C4-2B (cell line): ENCODE measurements around the gene PGAP6.

ENCODE experiments used
- H3K27ac ChIP-seq: fragments of 450-650 bp; 2 replicates; pipeline ENCODE4 v1.5.1; 2017
- CTCF ChIP-seq: fragments of 450-650 bp; conservative IDR thresholded peaks from 2 replicates; pipeline ENCODE4 v1.5.1; 2017; ENCODE audit warnings: mild to moderate bottlenecking
- ZFX ChIP-seq: fragments of 450-650 bp; IDR thresholded peaks from 2 replicates; pipeline ENCODE4 v1.6.1; 2017

Gene PGAP6

GRCh38 chr16:389352-389751, 7.6 kb upstream of the PGAP6 start:
- peak overlapping the region; percentile 51 for H3K27ac ChIP-seq
- no peak for TF ChIP-seq ZFX

GRCh38 chr16:387761-388666, 6.2 kb upstream of the PGAP6 start:
- H3K27ac ChIP-seq = peak overlapping the region; percentile 51
- TF ChIP-seq CTCF = peak; percentile 1; the same call in 1 of the 2 replicates

- no peak overlapping the region for H3K27ac ChIP-seq
- TF ChIP-seq CTCF (no peak; the same call in 1 of the 2 replicates), ZFX (no peak)
Observed at GRCh38 chr16:386641-387156, 4.9 kb upstream of the PGAP6 start.

GRCh38 chr16:383326-384051, 1.7 kb upstream of the PGAP6 start:
- H3K27ac ChIP-seq = peak overlapping the region; percentile 99
- no peak for TF ChIP-seq CTCF
- no peak for TF ChIP-seq ZFX

GRCh38 chr16:381012-381788, 578 bp downstream of the PGAP6 start:
- H3K27ac ChIP-seq = peak overlapping the region; percentile 99
- TF ChIP-seq ZFX (0 out of 2 replicates have a peak, but pooled peaks have one; percentile 16), CTCF (no peak)

GRCh38 chr16:380762-381011, 1.1 kb downstream of the PGAP6 start:
- no peak for TF ChIP-seq CTCF
- TF ChIP-seq ZFX = no peak
- peak overlapping the region; percentile 99 for H3K27ac ChIP-seq

- peak overlapping the region; percentile 99 for H3K27ac ChIP-seq
- no peak for TF ChIP-seq ZFX
- TF ChIP-seq CTCF = no peak
Observed at GRCh38 chr16:379961-380761, 1.6 kb downstream of the PGAP6 start.
